PC-9 (cell line): ENCODE results near the gene FHIP1A.

ENCODE experiments used
- CTCF ChIP-seq: fragments of 200-600 bp; sonication (generic); conservative IDR thresholded peaks from 2 replicates; pipeline ENCODE4 v1.6.1; 2017; ENCODE audit warnings: mixed run types, antibody characterized with exemption, mild to moderate bottlenecking, moderate library complexity
- EZH2 ChIP-seq: fragments of 200-600 bp; sonication (generic); IDR thresholded peaks from 2 replicates; pipeline ENCODE4 v1.8.0; 2017; ENCODE audit warnings: antibody characterized with exemption, low read depth

DNA sequence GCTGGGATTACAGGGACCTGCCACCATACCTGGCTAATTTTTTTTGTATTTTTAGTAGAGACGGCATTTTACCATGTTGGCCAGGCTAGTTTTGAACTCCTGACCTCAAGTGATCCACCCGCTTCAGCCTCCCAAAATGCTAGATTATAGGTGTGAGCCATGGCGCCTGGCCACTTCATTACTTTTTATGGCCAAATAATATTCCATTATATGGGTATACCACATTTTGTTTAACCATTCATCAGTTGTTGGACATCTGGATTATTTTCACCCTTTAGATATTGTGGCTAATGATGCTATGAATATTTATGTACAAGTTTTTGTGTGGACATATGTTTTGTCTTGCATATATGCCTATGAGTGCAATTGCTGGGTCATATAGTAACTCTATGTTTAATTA lies 8.6 kb upstream of the FHIP1A start:
- TF ChIP-seq CTCF: no peak
- no peak for TF ChIP-seq EZH2
